Embryonic facial prominence (tissue), 1 donor: ENCODE measurements around the gene CFAP97D1.
A peak's percentile ranks its signal among the peaks of the same experiment; 100 is the strongest.
"Not testable (repeated sequence)": the region's sequence is repeated elsewhere in the genome, so short reads cannot be mapped to it uniquely, and the experiment has no call there.

Experiments
- DNase-seq: peaks from one replicate; pipeline ENCODE4 v3.0.0-alpha.2; 2016; ENCODE audit errors: extremely low spot score

CFAP97D1 gene

DNA sequence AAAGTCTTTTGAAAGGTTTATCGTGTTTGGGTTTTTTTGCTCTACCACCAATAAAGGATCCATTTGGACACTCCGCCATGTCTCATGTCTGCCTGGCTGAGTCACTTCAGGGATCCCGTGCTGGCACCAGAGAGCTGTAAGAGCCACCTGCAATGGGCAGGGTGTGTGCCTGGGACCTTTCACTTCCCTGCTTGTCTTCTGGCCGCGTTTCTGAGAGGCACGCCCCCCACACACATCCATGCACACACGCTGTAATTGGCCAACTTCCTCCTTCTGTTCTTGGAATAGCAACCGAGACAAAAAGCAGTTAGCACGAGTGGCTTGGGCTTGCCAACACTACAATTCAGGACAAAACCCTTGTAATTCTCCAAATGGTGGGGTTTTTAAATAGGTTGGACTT is 11.9 kb upstream of the CFAP97D1 start:
- no peak for DNase-seq

DNA sequence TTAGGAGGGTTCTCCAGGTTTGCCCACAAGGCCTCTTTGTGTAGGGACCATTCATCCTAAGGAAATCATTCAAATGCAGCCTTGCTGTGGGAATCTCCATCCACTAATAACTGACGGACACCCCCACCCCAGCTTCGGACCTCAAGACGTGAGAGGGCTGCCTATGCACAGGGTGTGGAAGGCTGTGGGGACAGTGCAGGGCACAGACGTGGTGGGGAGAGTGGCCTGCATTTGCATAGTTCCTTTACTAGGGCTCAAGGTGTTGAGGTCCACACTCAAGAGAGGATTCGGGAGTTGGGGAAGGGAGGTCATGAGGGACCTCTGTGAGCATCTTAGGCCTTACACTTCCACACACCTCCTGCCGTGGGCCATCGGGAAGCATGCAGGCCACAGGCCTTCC is 11.3 kb upstream of the CFAP97D1 start:
- DNase-seq: no peak

DNA sequence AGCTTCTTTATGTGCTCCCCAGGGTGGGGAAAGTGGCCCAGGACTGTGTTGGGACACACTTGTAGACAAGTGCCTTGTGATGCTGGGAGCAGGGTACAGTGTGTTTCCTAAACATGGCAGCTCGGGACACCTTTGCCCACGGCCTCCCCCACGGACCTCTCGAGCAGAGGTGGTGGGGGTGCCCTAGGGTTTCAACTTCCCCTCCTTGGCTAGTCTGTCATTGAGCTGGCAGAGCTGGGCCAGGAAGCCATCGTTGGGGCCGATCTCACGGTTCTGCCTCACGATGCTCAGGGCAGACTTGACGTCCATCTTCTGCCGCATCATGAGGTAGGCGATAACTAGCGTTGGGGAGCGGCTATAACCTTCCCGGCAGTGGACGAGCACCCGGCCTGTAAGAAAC is 10.8 kb upstream of the CFAP97D1 start:
- no peak for DNase-seq

DNA sequence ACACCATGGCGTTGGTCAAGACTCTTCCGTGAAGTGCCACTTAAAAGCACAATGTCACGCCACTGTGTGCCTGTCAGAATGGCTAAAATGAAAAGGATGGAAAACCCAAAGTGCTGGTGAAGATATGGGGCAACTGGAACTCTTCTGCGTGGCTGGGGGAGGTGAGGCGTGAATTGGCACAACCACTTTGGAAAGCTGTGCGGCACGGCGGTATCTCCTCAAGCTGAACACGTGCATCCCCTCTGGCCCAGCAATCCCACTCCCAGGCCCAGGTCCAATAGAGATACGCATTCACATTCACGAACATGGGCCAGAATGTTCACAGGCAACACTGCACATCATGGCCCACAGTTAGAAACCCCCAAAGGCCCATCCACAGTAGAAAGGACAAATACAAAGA is 10.4 kb upstream of the CFAP97D1 start:
- DNase-seq: no peak

DNA sequence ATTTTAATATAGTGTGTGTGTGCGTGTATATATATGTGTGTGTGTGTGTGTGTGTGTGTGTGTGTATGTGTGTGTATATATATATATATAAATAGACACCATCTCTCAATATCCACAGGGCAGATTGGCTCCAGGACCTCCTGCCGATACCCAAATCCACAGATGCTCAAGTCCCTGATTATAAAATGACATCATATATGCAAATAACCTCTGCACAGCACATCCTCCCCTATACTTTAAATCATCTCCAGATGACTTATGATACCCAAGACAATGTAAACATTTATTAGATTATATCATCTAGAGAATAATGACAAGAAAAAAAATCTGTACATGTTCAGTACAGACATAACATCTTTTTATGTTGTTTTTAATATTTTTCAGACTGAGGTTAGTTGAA is 9.3 kb upstream of the CFAP97D1 start:
- no peak for DNase-seq

DNA sequence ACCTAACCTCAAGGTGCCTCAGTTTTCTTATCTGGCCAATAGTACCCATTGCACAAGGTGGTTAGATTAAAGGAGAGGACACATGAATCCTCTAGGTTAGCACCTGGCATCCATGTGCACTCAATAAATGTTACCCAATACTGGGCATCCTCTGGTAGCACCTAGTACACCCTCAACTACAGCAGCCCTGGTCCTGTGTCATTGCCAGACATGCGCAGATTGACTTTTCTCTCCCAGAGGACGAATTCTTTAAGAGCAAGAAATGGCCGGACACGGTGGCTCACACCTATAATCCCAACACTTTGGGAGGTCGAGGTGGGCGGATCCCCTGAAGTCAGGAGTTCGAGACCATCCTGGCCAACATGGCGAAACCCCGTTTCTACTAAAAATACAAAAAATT is 8.8 kb upstream of the CFAP97D1 start:
- no peak for DNase-seq

DNA sequence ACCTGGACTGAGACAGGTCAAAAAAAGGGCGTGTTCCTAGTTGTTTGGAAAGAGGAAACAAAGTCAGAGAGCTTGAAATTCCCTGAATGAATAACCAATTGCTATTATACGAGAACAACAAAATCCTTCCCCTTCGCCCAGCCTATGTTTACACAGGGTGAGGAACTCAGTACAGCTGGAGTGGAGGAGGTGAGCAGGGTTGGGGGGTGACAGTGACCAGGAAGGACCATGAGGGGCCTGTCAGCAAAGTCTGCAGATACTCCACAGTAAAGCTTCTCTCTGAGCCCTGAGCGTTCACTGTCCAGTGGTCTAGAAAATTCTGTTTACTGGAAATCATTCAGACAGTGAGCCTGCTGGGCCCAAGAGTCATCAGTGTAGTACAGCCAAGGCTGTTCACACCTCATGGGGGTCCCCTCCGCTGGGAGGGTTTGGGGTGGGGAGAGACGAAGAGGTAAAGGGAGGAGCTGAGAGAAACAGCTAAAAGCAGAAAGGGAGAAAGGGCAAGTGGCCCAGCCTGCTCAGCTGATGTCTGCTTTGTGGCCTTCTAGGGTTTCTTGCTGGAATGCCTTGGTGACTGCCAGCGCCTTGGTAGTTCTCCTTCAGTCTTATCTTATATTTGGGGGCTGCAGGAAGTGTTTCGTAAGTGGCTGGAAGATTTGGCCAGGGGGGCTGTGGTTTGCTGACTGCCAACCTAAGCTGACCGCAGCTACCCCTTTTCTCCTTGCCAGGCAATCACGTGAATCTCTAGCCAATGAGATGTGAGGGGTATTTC is 7.2 kb upstream of the CFAP97D1 start:
- no peak for DNase-seq

DNA sequence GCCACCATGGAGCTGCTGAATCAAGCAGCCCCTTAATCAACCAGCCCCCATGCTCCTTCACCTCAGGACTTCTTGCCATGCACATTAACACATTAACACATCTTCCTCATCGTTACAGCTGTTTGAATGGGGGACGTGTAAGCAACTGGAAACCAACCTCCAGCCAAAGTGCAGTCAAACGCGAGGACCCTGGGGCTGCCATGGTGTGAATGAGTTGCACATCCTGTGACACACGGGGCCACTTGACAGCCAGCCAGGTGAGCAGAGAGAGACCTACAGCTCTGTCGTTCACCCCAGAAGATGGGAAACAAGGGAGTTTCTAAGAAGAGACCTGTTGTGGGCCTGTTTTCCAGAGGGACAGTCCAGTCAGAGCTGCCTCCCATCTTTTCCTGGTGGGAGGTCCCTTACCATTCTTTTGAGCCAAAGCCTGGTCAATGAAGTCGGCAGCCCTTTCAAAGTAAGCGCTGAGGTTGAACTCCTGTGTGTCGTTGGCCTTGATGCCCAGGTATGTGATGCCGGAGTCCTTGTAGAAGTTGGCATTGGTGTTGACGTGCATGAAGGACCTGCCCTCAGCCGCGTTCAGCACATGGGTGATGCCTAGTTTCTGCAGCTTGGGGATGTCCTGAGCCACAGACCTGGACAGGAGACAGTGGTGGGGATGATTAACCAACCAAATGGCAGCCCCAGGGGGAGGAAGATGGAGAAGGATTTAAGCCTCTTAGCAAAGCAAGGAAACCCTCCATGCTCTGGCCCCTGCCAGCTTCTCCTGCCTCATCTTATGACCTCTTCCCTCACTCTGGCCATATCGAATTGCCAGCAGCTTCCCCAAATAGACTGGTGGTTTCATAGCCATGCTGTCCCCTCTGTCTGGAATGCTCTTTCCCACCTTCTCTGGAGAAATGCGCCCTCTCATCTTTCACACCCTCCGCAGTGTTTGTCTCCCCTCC is 5.7 kb upstream of the CFAP97D1 start:
- DNase-seq: no peak

DNA sequence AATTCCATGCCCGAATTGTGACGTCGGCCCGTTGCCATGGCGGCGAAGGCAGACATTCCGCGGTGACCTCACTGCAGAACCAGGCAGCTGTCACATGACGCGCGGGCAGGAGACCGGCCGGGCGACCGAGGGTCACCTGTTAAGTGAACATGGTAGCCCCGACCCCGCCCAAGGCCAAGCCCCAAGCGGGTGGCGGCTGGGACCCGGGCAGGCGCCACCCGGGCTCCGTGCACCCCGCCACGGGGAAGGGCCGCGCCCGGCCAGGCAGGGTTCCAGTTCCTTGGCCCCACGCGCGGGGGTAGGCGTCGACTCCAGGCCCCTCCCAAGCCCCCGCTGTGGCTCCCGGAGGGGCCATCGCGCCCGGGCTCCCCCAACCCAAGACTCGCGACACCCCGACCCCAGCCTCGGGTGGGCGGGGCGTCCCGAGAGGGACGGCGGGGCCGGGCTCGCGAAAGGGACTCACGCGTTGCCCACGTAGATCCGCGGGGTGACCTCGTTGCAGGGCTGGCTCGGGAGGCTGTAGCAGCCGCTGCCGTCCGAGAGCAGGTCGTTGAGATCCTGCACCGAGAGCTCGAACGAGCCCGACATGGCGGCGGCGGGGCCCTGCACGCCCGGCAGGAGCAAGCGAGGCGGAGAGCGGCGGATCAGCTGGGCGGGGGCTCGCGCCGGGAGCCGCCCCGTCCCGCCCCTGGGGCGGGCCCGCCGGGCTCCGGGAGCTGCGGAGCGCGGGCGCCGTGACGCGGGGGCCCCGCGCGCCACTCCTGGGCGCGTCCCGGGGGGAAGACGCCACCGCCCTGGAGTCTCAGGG is 1.7 kb upstream of the CFAP97D1 start, which contains the start of gene DUSP3:
TSS of gene DUSP3 (minus strand) at position 641 of the 808 bp plus-strand sequence. CDS start at position 588, 53 bp downstream.
- peak; percentile 85 for DNase-seq

DNA sequence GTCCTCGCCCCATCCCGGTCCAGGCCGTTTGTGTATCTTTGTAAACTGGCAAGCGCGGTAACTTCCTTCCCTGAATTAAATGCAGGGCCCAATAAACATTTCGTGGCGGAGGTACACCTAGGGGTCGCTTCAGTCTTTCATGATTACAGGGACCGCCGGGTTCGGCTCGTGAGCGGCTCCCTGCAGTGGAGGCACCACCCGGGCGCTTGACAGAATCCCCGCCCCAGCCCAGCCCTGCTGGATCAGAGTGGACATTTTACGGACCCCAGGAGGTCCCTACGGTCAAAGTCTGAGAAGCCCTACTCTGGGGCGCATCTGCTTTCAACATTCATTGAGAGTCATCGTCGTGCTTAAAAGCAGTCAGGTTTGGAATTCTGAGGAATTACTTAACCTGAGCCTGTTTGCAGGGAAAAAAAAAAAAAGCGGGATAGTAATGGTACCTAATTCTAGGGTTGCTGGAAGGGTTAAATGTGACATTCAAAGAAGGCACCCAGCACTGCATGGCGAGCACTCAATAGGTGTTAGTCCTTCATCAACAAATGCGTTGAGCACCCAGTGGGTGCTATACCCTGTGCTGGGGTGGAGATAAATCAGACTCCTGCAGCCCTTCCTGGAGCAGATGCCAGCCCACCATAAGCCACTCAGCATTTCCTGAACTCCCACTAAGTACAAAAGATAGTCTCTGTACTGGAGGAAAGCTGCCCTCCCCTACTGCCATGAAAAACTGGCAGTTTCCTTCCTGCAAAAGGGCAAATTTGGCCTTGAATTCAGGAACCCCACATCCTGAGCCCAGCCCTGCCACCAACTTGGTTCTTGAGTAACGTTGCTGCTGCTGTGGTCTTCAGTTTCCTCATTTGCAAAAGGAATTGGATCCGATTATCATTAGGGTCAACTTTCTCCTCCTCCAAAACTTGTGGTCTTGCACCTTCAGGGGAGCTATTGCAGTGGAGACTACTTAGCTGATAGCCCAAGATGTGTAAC is 800 bp upstream of the CFAP97D1 start:
- DNase-seq: no peak

DNA sequence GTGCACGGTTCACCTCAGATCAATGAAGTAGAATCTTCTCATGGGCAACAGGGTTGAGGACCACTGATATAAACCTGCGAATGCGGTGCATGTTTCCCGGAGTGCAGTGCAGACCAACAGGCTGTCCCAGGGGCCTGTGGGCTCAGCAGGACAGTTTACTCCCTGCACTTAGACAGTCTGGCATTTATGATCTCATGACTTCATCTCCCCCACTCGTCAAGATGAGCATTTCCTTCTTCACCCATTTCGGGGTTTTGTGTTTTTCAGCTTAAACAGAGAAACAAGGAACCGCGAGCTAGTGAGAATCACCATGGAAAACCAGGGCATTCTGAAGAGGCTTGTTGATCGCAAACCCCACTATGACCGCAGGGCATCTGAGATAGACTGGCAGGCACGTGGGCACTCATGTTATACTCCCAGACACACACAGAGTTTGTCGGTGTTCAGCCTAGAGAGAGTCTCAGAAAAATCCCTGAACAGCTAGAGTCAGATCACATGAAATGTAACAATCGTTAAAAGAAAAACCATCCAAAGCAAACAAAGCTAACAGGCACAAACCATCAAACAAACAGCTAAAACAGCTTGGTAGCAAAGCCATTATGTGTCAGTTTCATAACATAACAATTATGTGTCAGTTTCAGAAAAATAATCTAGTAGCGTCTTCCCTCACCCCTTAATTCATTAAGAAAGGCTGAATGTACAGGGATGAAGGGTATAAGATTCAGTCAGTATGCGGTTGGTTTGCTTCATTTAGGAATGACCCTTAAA is 2.9 kb downstream of the CFAP97D1 start:
- DNase-seq: no peak

DNA sequence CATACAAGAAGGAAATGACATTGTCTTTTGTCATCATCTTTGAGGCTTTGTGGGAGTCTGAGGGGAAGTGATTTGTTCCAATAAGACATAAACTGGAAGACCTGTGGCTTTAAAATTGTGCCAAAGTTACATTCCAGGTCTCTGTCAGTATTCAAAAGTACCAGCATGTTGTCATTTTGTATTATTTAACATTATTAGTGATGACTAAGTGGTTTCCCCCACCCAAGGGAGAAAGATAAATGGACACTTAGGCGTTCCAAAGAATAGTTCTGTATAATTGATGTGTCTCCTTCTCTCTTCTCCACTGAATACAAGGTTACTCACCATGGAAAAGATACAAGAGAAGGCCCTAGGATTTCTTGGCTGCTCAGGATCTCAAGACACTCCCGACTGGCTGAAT is 3.8 kb downstream of the CFAP97D1 start:
- no peak for DNase-seq

DNA sequence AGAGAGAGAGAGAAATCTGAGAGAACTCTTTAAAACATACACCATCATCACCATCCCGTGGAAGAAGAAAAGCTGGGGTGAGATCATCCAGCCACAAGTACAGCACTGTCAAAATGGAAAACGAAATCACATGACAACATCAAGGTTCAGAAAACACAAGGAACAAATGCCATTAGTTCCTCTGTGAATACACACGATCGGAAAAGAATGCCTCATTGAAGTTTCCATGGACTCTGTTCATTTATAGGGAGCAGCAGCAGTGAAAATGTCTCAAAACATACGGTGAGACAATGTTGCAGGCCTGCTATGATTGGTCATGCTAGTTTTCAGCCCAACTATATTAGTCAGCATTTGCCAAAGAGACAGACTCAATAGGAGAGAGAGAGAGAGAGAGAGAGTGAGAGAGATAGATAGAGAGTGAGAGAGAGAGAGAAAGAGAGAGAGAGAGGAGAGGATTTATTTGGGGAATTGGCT is 4.4 kb downstream of the CFAP97D1 start:
- peak; percentile 33 for DNase-seq

DNA sequence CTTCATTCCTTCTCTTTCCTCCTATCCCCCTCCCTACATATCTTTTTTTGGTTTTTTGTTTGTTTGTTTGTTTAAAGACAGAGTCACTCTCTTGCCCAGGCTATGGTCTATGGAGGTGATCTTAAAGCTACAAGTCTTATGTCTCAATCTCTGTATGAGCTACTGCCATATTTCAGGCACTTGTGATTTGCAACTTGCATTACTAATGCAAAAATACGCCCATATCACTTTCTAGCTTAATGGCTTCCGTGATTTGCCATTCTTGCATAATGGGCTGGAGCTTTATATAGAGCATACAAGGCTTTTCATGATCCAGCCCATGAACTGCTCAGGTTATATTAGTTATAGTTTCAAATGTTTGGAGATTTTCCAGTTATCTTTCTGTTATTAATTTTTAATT is 7.5 kb downstream of the CFAP97D1 start:
- DNase-seq: no peak

DNA sequence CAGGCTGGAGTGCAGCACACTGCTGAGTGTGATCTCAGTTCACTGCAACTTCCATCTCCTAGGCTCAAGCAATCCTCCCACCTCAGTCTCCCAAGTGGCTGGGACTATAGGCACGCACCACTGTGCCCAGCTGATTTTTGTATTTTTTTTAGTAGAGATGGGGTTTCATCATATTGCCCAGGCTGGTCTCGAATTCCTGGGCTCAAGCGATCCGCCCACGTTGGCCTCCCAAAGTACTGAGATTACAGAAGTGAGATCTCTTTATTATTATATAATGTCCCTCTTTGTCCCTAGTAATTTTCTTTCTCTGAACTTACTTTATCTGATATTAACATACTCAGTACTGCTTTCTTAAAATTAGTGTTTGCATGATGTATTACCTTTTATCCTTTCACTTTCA is 8.3 kb downstream of the CFAP97D1 start:
- no peak for DNase-seq

DNA sequence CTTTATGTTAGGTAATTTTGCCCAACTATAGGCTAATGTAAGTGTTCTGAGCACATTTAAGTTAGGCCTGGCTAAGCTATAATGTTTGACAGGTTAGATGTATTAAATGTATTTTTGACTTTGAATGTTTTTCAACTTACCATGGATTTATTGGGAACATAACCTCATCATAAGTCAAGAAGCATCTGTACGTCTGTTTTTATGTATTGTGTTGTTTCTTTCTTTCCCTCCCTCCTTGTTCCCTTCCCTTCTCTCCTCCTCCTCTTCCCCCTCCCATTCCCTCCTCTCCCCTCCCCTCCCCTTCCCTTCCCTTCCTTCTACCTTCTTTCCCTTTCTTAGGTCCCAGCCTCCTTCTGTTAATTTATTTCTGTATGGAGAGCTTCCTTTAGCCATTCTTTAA is 9.2 kb downstream of the CFAP97D1 start:
- DNase-seq: no peak

DNA sequence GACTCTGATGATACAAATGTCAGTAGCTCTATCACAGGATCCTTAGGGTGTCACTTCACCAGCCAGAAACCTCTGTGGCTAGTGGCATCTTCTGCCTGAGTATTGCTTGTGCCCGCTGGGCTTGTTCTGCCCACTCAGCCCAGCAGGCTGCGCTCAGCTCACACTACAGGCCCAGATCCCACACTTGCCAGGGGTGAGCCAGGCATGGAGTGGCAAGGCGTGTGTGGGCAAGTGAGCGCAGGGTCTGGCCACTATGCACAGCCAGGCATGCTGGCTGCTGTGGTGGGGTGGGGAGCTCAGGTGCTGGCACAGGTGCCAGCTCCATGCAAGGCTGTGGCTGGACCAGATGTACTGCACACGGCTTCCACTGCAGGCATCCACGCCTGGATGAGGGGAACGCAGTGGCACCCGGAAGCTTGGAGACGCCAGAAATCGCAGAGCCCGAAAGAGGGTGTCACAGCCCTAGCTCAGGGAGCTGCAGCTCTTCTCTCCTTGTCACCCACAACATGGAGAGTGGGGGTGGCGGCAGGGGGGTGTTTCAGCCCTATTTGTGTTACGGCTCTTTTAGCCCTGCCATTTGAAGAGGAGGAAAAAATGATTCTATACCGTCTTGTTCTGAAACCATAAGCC is 10.2 kb downstream of the CFAP97D1 start:
- no peak for DNase-seq

DNA sequence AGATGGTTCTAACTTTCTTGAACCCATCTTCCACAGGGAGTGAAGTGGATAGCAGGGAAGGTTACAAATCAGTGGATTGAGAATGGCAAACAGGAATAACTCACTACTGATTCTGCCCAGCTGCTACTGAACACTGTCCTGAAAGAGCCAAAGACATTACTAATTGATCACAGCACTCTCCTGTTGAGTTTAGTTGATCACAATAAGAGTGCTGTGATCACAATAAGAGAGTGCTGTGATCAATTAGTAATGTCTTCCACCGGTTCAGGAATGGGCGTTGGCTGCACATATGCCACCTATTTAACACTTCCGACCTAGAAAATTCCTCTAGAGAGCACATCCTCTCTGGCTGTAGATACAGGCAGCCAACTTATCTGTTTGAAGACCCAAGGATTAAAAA is 11.4 kb downstream of the CFAP97D1 start:
- DNase-seq: no peak

DNA sequence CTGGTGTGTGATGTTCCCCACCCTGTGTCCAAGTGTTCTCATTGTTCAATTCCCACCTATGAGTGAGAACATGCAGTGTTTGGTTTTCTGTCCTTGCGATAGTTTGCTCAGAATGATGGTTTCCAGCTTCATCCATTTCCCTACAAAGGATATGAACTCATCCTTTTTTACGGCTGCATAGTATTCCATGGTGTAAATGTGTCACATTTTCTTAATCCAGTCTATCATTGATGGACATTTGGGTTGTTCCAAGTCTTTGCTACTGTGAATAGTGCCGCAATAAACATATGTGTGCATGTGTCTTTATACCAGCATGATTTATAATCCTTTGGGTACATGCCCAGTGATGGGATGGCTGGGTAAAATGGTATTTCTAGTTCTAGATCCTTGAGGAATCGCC is 12.4 kb downstream of the CFAP97D1 start:
- not testable (repeated sequence) for DNase-seq
